Epithelial cell of esophagus (primary cell): Measurements from ENCODE around the gene MMRN1.

Experiments
- DNase-seq: peaks from one replicate; pipeline ENCODE4 v3.0.0; 2010; ENCODE audit warnings: low read depth
- H3K4me3 ChIP-seq: 2 replicates; pipeline ENCODE4 v1.5.1; 2011; ENCODE audit warnings: mild to moderate bottlenecking, low read length, control low read depth
- TF ChIP-seq, protein P1 (sequence below): IDR thresholded peaks from 2 replicates; pipeline ENCODE4 v1.5.1; 2011; ENCODE audit warnings: low read depth, mild to moderate bottlenecking, low read length, control low read depth, inconsistent platforms; ENCODE audit not compliant: insufficient read depth; ENCODE audit errors: missing control alignments

MMRN1 gene

DNA sequence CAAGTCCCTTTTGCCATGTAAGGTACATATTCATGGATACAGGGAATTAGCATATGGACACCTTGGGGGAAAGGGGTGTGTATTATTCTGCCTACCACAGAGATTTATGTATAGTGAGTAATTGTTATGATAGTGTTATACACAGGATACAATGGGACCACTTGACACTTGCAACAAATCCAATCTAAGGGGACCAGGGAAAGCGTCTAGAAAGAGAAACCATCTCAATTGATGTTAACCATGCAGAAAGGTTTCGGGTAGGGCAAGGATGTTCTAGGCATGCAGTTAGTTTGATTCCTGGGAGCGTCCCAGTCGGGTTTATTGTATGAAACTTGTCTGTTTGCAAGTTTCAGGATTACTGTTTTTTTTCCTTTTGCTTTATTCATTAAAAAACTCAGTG lies 34.2 kb downstream of the MMRN1 start:
- no peak for DNase-seq
- TF ChIP-seq, protein P1, sequence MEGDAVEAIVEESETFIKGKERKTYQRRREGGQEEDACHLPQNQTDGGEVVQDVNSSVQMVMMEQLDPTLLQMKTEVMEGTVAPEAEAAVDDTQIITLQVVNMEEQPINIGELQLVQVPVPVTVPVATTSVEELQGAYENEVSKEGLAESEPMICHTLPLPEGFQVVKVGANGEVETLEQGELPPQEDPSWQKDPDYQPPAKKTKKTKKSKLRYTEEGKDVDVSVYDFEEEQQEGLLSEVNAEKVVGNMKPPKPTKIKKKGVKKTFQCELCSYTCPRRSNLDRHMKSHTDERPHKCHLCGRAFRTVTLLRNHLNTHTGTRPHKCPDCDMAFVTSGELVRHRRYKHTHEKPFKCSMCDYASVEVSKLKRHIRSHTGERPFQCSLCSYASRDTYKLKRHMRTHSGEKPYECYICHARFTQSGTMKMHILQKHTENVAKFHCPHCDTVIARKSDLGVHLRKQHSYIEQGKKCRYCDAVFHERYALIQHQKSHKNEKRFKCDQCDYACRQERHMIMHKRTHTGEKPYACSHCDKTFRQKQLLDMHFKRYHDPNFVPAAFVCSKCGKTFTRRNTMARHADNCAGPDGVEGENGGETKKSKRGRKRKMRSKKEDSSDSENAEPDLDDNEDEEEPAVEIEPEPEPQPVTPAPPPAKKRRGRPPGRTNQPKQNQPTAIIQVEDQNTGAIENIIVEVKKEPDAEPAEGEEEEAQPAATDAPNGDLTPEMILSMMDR, result no peak
- no peak overlapping the region for H3K4me3 ChIP-seq

DNA sequence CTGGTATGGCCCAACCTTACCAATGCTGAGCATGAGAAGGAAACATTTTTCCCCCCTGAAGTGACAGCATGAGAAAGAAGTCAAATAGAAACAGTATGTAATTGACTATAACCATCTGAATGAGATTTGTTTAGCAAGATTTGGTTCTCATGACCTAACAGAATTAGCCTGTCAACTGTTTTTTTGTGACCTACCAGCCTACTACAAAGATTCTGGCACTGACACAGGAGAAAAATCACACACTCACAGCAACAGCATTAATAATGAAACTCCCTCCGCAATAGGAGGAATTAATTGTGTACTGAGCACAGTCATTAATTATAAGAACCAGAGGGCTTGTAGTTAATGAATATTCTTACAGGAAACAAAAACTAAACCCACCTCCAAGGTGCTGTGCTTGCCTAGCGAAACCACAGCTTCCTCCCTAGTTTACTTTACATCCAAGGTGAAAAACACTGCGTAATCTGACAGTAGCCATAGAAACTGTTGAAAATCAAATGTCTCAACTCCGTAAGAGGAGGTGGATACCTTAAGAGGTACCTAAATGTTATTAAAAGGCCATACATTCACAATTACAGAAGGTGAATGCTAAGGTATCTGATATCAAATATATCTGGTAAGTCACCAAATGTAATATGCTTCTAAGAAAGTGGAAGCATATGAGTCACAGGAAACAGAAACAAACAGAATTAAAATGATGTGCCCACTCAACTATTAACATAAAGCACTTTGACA lies 34.9 kb downstream of the MMRN1 start:
- peak; percentile 34 for DNase-seq
- TF ChIP-seq, protein P1, result no peak
- H3K4me3 ChIP-seq, result no peak overlapping the region

DNA sequence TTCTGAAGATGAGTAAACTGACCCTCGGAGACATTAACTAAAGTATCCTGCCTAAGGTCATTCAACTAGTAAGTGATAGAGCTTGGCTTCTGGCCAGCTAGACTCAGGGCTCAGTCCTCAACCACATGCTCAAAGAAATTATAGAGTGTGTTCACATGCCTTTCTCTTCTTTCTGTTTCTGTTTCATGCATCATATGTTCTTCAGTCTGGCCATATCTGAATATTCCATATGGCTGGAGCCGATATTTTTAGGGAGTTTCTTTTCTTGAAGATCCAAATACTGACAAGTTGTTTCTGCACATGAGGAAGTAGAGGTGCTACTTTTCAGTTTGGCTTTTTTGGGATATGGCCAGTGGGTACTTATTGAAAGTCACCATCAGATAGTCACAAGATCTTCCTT lies 44.9 kb downstream of the MMRN1 start:
- H3K4me3 ChIP-seq, result no peak overlapping the region
- TF ChIP-seq, protein P1, result no peak
- no peak for DNase-seq

DNA sequence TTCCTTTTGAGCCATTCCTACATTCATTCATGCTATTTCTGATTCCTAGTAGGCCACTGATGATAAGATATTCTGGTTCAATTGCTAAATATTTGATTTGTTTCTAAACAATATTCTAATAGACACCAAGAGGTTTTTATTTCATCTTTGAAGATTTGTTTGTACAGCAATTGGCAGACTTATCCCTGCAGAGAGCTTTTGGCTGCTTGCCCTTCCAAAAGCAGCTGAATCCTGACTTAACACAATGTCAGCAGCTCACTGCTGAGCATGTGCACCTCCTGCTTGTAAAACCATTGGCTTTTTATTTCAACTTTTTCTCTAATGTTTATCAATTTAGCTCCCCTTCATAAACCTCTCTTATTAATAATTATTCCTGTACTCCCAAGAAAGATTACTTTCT lies 45.3 kb downstream of the MMRN1 start:
- DNase-seq, result no peak
- TF ChIP-seq, protein P1, result no peak
- no peak overlapping the region for H3K4me3 ChIP-seq

DNA sequence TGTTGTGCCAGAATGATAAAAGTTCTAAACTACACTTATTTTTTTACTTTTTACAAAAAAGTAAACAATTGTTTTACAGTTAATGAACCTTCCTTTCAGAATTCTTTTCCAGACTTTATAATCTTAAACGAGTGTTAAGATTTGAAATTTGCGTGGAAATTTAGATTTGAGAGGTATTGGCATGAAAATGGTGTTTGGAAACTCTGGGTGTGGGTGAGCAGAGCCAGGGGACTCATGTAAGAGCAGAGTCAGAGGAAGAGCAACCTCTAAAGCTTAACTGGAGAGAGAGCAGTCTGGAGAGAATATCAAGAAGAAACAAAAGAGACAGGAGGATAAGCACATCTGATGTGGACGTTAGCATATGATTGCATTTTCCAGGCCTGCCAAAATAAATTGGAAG lies 48.2 kb downstream of the MMRN1 start:
- no peak overlapping the region for H3K4me3 ChIP-seq
- TF ChIP-seq, protein P1, result no peak

DNA sequence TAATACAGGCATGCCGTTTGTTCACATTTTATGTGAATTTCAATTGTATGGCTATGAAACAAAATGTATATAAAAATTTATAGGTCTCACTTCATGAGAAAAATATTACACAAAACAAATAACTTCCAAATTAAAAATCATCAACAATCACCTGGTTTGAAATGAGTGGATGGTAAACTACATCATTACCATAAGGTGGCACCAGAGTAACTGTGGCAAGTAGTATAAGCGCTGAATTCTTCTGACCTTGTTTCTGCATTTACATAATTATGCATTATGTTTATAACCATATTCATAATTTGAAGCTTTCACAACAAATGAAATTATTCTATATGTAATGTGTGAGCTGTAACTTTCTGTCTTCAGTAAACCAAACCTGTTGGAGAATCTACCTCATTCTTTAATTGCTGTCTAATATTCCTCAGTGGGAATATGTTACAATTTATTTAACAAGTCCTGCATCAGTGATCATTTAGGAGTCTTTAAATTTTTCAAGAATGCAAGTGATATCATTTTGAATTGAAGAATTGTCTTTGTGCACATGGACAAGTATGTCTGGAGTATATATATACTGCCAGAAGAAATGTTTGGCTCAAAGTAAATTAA lies 55.2 kb downstream of the MMRN1 start:
- peak; percentile 33 for DNase-seq
- TF ChIP-seq, protein P1, result peak; percentile 58
- H3K4me3 ChIP-seq, result no peak overlapping the region

More for the DNA sequence above, 48.2 kb downstream of the MMRN1 start:
- DNase-seq, result no peak
